Caco-2 (cell line): ENCODE measurements around the gene SYNJ1. TPM values are rescaled to one million over a fixed set of nuclear protein-coding genes. Genes with fewer than 3 reads are reported as not detected.

Experiments
- BruUV-seq: library from RNA; stranded (reverse); fragments of 400-500 nt; replicated peaks from 2 replicates; lab custom pipeline; 2021; lab: Mats Ljungman, UMichigan
- CTCF ChIA-PET: fragments of 300-600 bp; sonication (Branson Sonifier 250); formaldehyde crosslinking; loops from one replicate; lab custom pipeline; 2022; ENCODE audit warnings: antibody characterized with exemption; lab: Charles Lee
- POLR2A ChIA-PET: fragments of 300-600 bp; sonication (Branson Sonifier 250); formaldehyde crosslinking; loops from one replicate; lab custom pipeline; 2022; ENCODE audit warnings: antibody characterized with exemption; lab: Charles Lee
- DNase-seq, 2 experiments: peaks; one replicate each; pipeline versions ENCODE4 v3.0.0 to v3.0.0-alpha.2; 2020 to 2022
- H3K27me3 ChIP-seq: replicated peaks from 2 replicates; pipeline ENCODE4 v1.6.0; 2011; ENCODE audit warnings: low read length; ENCODE audit not compliant: control insufficient read depth, insufficient read depth
- H3K36me3 ChIP-seq: 2 replicates; pipeline ENCODE4 v1.5.1; 2011; ENCODE audit warnings: low read length; ENCODE audit not compliant: control insufficient read depth, insufficient read depth
- H3K4me1 ChIP-seq: fragments of 250-450 bp; sonication (Bioruptor Pico); 2 replicates; pipeline ENCODE4 v1.5.1; 2020; ENCODE audit warnings: mild to moderate bottlenecking
- H3K4me3 ChIP-seq: 2 replicates; pipeline ENCODE4 v1.5.1; 2011; ENCODE audit warnings: low read depth, mild to moderate bottlenecking, control low read depth, low read length
- H3K9me3 ChIP-seq: fragments of 250-450 bp; sonication (Bioruptor Pico); 2 replicates; pipeline ENCODE4 v1.5.1; 2020; ENCODE audit warnings: mild to moderate bottlenecking, moderate library complexity
- H3K27ac Mint-ChIP-seq: one replicate; pipeline ENCODE4 v1.8.0; 2022; ENCODE audit warnings: mixed read lengths; ENCODE audit not compliant: unreplicated experiment
- H3K27me3 Mint-ChIP-seq: one replicate; pipeline ENCODE4 v1.8.0; 2022; ENCODE audit warnings: mixed read lengths; ENCODE audit not compliant: insufficient read depth, unreplicated experiment
- H3K36me3 Mint-ChIP-seq: one replicate; pipeline ENCODE4 v1.8.0; 2022; ENCODE audit warnings: mild to moderate bottlenecking, mixed read lengths; ENCODE audit not compliant: insufficient read depth, unreplicated experiment
- H3K4me1 Mint-ChIP-seq: one replicate; pipeline ENCODE4 v1.8.0; 2022; ENCODE audit warnings: low read depth, mixed read lengths; ENCODE audit not compliant: unreplicated experiment
- H3K4me3 Mint-ChIP-seq: one replicate; pipeline ENCODE4 v1.8.0; 2022; ENCODE audit warnings: mild to moderate bottlenecking, moderate library complexity, mixed read lengths; ENCODE audit not compliant: unreplicated experiment
- H3K9me3 Mint-ChIP-seq: one replicate; pipeline ENCODE4 v1.8.0; 2022; ENCODE audit warnings: mixed read lengths; ENCODE audit not compliant: unreplicated experiment
- CTCF ChIP-seq, 2 experiments: fragments of 200-600 bp in 1 of 2; IDR thresholded peaks; 1 replicate in 1 of 2; 2 replicates in 1 of 2; pipeline versions ENCODE4 v1.5.1 to v1.8.0; 2011 to 2022; ENCODE audit warnings: antibody characterized with exemption in 1 of 2, control low read depth in 1 of 2, inconsistent platforms in 1 of 2, low read depth in 1 of 2, low read length in 1 of 2, mild to moderate bottlenecking in 1 of 2, moderate library complexity in 1 of 2; ENCODE audit not compliant: insufficient read depth in 1 of 2, severe bottlenecking in 1 of 2, unreplicated experiment in 1 of 2
- intact Hi-C: fragments of 100-400 bp; cut with micrococcal nuclease; formaldehyde crosslinking; loops from one replicate; pipeline ENCODE4 v1.10.0; 2022; ENCODE audit not compliant: unreplicated experiment
- total RNA-seq: library from RNA; stranded (reverse); gene quantifications from 2 replicates; pipeline ENCODE4 v1.2.3, GENCODE V29; 2022

SYNJ1 gene
- total RNA-seq, 1 experiment from 2014 or later, result 8.3 TPM

GRCh38 chr21:32682696-32683474 is 44.9 kb downstream of the SYNJ1 start:
- Histone ChIP-seq H3K4me3 (no peak overlapping the region), H3K36me3 (no peaks in the 10 kb centered on the region), H3K27me3 (no peaks in the 10 kb centered on the region), H3K4me1 (0 out of 2 replicates have a peak, but pooled peaks cover 7% of the 10 kb centered on the region), H3K9me3 (no peaks in the 10 kb centered on the region)
- Mint-ChIP-seq H3K36me3 (peaks cover 5% of the 10 kb centered on the region), H3K4me3 (no peak overlapping the region), H3K27me3 (no peaks in the 10 kb centered on the region), H3K4me1 (no peaks in the 10 kb centered on the region), H3K9me3 (no peaks in the 10 kb centered on the region), H3K27ac (no peak overlapping the region)
- TF ChIP-seq CTCF (IDR thresholded peaks at IDR 0.05; ENCODE audit: insufficient read depth in 1 of 2, low read depth in 1 of 2, low read length in 1 of 2, severe bottlenecking in 1 of 2, unreplicated experiment in 1 of 2), result no peak
- intact Hi-C loops, result no loop called here
- ChIA-PET CTCF (no interaction called here), POLR2A (no interaction called here)
- no TSS peak for BruUV-seq
- no peak for DNase-seq

DNA sequence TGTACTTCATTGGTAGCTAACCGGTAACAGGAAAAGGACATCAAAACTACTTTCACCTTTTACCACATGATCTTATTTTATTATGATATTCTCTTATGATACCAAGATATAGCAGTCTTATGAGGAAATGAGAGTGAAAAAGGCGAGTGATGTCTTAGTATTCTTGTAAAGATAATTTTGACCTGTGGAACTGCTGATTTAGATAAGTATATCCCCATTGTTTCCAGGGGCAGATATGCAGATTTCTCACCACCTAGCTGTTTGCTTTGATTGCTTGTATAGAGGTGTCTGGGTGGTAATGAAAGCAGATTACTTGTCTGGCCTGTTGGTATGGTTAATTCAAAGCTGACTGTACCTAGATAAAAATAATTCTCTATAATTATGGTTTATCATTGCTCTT is 53.1 kb downstream of the SYNJ1 start:
- ChIA-PET CTCF (no interaction called here), POLR2A (no interaction called here)
- Histone ChIP-seq H3K36me3 (no peaks in the 10 kb centered on the region), H3K4me1 (no peaks in the 10 kb centered on the region), H3K4me3 (no peak overlapping the region), H3K27me3 (no peaks in the 10 kb centered on the region), H3K9me3 (no peaks in the 10 kb centered on the region)
- H3K27ac Mint-ChIP-seq, result no peak overlapping the region
- no peaks in the 10 kb centered on the region for H3K4me1 Mint-ChIP-seq
- no peak overlapping the region for H3K4me3 Mint-ChIP-seq
- no TSS peak for BruUV-seq
- peaks cover 13% of the 10 kb centered on the region for H3K36me3 Mint-ChIP-seq
- H3K9me3 Mint-ChIP-seq, result no peaks in the 10 kb centered on the region
- H3K27me3 Mint-ChIP-seq, result no peaks in the 10 kb centered on the region
- DNase-seq, result no peak
- intact Hi-C loops, result no loop called here
- no peak for TF ChIP-seq CTCF (IDR thresholded peaks at IDR 0.05; ENCODE audit: insufficient read depth in 1 of 2, low read depth in 1 of 2, low read length in 1 of 2, severe bottlenecking in 1 of 2, unreplicated experiment in 1 of 2)

DNA sequence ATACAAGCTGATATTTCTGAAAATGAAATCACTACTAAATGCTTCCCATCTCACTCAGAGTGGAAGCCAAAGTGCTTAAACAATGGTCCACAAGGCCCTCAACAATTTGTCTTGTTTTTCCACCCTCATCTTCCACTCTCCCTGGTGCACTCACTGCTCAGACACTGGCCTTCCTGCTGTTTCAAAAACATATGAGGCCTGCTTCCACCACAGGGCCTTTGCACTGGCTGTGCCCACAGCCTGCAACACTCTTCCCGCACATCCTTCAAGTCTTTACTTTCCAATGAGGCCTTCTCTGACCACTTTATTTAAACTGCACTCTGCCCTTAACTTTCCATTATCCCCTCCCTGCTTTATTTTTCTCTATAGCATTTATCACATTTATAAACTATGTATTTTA is 53.8 kb downstream of the SYNJ1 start:
- no peak for DNase-seq
- H3K27me3 Mint-ChIP-seq, result no peaks in the 10 kb centered on the region
- no peaks in the 10 kb centered on the region for H3K4me1 Mint-ChIP-seq
- intact Hi-C loops, result no loop called here
- CTCF ChIA-PET, result no interaction called here
- POLR2A ChIA-PET, result no interaction called here
- no peak overlapping the region for H3K27ac Mint-ChIP-seq
- peaks cover 13% of the 10 kb centered on the region for H3K36me3 Mint-ChIP-seq
- Histone ChIP-seq H3K4me1 (no peaks in the 10 kb centered on the region), H3K36me3 (no peaks in the 10 kb centered on the region), H3K4me3 (no peak overlapping the region), H3K9me3 (no peaks in the 10 kb centered on the region), H3K27me3 (no peaks in the 10 kb centered on the region)
- no peaks in the 10 kb centered on the region for H3K9me3 Mint-ChIP-seq
- no TSS peak for BruUV-seq
- no peak overlapping the region for H3K4me3 Mint-ChIP-seq
- no peak for TF ChIP-seq CTCF (IDR thresholded peaks at IDR 0.05; ENCODE audit: insufficient read depth in 1 of 2, low read depth in 1 of 2, low read length in 1 of 2, severe bottlenecking in 1 of 2, unreplicated experiment in 1 of 2)
